Measurements from ENCODE around the gene SMOC2. TPM values are rescaled to one million over a fixed set of nuclear protein-coding genes. Genes with fewer than 3 reads are reported as not detected.

SMOC2 gene
- total RNA-seq, 1 experiment from 2014 or later = not detected

DNA sequence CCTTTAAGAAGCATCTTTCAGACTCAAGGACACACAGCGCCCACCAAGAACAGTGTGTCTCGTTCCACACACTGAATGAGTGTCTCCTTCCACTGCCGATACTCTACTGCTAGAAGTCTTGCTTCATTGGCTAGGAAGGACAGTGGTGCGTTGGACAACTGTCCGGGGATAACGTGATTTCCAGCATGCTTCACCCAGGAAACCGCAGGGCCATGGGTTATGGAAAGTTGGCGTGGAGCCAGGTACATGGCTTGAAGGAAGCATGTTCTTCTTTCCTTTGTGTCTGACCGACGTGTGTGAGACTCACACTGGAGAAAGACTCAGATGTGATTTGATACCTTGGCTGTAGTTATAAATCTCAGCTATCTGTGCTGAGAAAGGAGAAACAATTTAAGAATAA, 73.2 kb downstream of the SMOC2 start:
- DNase-seq (ENCODE audit: low read depth in 1 of 2, low spot score in 2 of 2) = no peak
- no peak overlapping the region for H3K27ac ChIP-seq
- H3K9me3 ChIP-seq (replicated peaks) = peaks cover 10% of the 10 kb centered on the region
- H3K27me3 ChIP-seq (replicated peaks) = no peaks in the 10 kb centered on the region
- no peaks in the 10 kb centered on the region for H3K36me3 ChIP-seq
- H3K4me3 ChIP-seq = no peak overlapping the region
- H3K4me1 ChIP-seq (replicated peaks) = no peaks in the 10 kb centered on the region

DNA sequence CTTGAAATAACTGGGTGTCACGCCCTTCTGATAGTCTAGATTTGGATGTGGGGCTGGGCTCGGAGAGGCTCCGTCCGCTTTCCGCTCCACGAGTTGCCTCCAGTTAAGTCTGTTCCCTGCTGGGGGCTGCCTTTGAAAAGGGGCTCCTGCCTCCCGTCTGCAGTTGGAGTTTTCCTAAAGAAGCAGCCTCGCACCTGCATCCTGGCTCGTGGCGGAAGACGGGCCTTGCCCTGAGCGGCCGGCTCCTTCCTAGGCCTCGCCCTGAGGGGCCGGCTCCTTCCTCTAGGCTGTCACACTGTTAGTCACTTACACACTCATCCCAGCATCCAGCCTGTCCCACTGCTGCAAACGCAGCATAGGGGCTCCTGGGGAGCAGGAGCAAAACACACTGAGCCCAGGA, 74.4 kb downstream of the SMOC2 start:
- Histone ChIP-seq H3K27ac (no peak overlapping the region), H3K36me3 (no peaks in the 10 kb centered on the region), H3K9me3 (replicated peaks) (peaks cover 13% of the 10 kb centered on the region), H3K4me3 (no peak overlapping the region), H3K27me3 (replicated peaks) (no peaks in the 10 kb centered on the region), H3K4me1 (replicated peaks) (no peaks in the 10 kb centered on the region)
- DNase-seq (ENCODE audit: low read depth in 1 of 2, low spot score in 2 of 2) = no peak

- Histone ChIP-seq H3K36me3 (no peaks in the 10 kb centered on the region), H3K4me1 (replicated peaks) (no peaks in the 10 kb centered on the region), H3K9me3 (replicated peaks) (peaks cover 16% of the 10 kb centered on the region)
Measured at GRCh38 chr6:168516944-168517741, 76.2 kb downstream of the SMOC2 start.

GRCh38 chr6:168517742-168518347, 76.9 kb downstream of the SMOC2 start:
- Histone ChIP-seq H3K27me3 (replicated peaks) (no peaks in the 10 kb centered on the region), H3K4me1 (replicated peaks) (no peaks in the 10 kb centered on the region), H3K9me3 (replicated peaks) (peaks cover 21% of the 10 kb centered on the region), H3K4me3 (no peak overlapping the region), H3K27ac (no peak overlapping the region), H3K36me3 (no peaks in the 10 kb centered on the region)
- DNase-seq (ENCODE audit: low read depth in 1 of 2, low spot score in 2 of 2) = no peak

More at GRCh38 chr6:168516944-168517741, 76.2 kb downstream of the SMOC2 start:
- DNase-seq (ENCODE audit: low read depth in 1 of 2, low spot score in 2 of 2) = no peak
- Histone ChIP-seq H3K4me3 (no peak overlapping the region), H3K27me3 (replicated peaks) (no peaks in the 10 kb centered on the region), H3K27ac (no peak overlapping the region)

GRCh38 chr6:168518348-168518745, 77.4 kb downstream of the SMOC2 start:
- DNase-seq (ENCODE audit: low read depth in 1 of 2, low spot score in 2 of 2) = no peak
- no peaks in the 10 kb centered on the region for H3K27me3 ChIP-seq (replicated peaks)
- H3K36me3 ChIP-seq = no peaks in the 10 kb centered on the region
- no peaks in the 10 kb centered on the region for H3K4me1 ChIP-seq (replicated peaks)
- H3K9me3 ChIP-seq (replicated peaks) = peaks cover 21% of the 10 kb centered on the region
- no peak overlapping the region for H3K27ac ChIP-seq
- H3K4me3 ChIP-seq = no peak overlapping the region

DNA sequence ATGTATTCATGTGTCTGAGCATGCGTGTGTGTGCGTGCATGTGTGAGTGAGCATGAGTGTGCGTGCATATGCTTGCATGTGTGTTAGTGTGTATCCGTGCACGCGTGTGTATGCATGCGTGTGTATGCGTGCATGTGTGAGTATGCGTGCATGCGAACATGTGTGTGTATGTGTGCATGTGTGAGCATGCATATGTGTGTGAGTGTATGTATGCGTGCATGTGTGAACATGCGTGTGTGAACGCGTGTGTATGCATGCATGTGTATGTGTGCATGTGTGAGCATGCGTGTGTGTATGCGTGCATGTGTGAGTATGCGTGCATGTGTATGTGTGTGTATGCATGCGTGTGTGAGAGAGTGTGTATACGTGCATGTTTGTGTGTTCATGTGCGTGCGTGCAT, 77.9 kb downstream of the SMOC2 start:
- H3K4me1 ChIP-seq (replicated peaks) = no peaks in the 10 kb centered on the region
- peaks cover 21% of the 10 kb centered on the region for H3K9me3 ChIP-seq (replicated peaks)
- H3K36me3 ChIP-seq = no peaks in the 10 kb centered on the region
- no peaks in the 10 kb centered on the region for H3K27me3 ChIP-seq (replicated peaks)
- DNase-seq (ENCODE audit: low read depth in 1 of 2, low spot score in 2 of 2) = no peak
- H3K4me3 ChIP-seq = no peak overlapping the region
- no peak overlapping the region for H3K27ac ChIP-seq

GRCh38 chr6:168520233-168520632, 79.2 kb downstream of the SMOC2 start:
- DNase-seq (ENCODE audit: low read depth in 1 of 2, low spot score in 2 of 2) = no peak
- no peak overlapping the region for H3K27ac ChIP-seq
- peaks cover 18% of the 10 kb centered on the region for H3K9me3 ChIP-seq (replicated peaks)
- no peak overlapping the region for H3K4me3 ChIP-seq
- H3K36me3 ChIP-seq = no peaks in the 10 kb centered on the region
- H3K27me3 ChIP-seq (replicated peaks) = no peaks in the 10 kb centered on the region
- no peaks in the 10 kb centered on the region for H3K4me1 ChIP-seq (replicated peaks)

- H3K36me3 ChIP-seq = no peaks in the 10 kb centered on the region
- H3K4me1 ChIP-seq (replicated peaks) = no peaks in the 10 kb centered on the region
- DNase-seq (ENCODE audit: low read depth in 1 of 2, low spot score in 2 of 2) = no peak
- peaks cover 28% of the 10 kb centered on the region for H3K9me3 ChIP-seq (replicated peaks)
- H3K4me3 ChIP-seq = no peak overlapping the region
- no peaks in the 10 kb centered on the region for H3K27me3 ChIP-seq (replicated peaks)
- H3K27ac ChIP-seq = no peak overlapping the region
Measured at GRCh38 chr6:168524571-168525001, 83.6 kb downstream of the SMOC2 start.

DNA sequence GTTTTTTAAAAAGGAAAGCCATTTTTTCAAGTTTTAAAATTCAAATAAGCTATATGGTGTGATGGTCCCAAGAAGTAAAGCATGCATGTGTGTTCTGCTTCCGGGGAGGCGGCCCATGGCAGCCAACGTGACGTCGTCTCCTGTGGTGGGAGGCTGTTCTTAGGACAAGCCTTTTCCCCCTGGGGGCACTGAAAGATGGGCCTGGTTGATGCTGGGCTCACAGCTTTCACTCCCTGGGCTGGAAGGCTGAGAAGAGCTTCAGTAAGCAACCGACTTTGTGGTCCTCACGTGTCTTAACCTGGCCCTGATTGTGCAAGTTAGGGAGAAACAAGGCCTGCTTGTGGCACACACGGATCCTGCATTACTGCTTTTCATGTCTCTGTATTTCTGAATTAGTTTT, 84.1 kb downstream of the SMOC2 start:
- no peaks in the 10 kb centered on the region for H3K27me3 ChIP-seq (replicated peaks)
- DNase-seq (ENCODE audit: low read depth in 1 of 2, low spot score in 2 of 2) = no peak
- H3K27ac ChIP-seq = no peak overlapping the region
- H3K36me3 ChIP-seq = no peaks in the 10 kb centered on the region
- no peaks in the 10 kb centered on the region for H3K4me1 ChIP-seq (replicated peaks)
- no peak overlapping the region for H3K4me3 ChIP-seq
- H3K9me3 ChIP-seq (replicated peaks) = peaks cover 24% of the 10 kb centered on the region

- Histone ChIP-seq H3K27ac (no peak overlapping the region), H3K4me3 (no peak overlapping the region), H3K36me3 (no peaks in the 10 kb centered on the region), H3K9me3 (replicated peaks) (peaks cover 20% of the 10 kb centered on the region), H3K4me1 (replicated peaks) (no peaks in the 10 kb centered on the region), H3K27me3 (replicated peaks) (no peaks in the 10 kb centered on the region)
- no peak for DNase-seq (ENCODE audit: low read depth in 1 of 2, low spot score in 2 of 2)
Measured at GRCh38 chr6:168525926-168526630, 85.1 kb downstream of the SMOC2 start.

GRCh38 chr6:168526841-168527281, 85.9 kb downstream of the SMOC2 start:
- Histone ChIP-seq H3K36me3 (no peaks in the 10 kb centered on the region), H3K27ac (no peak overlapping the region), H3K9me3 (replicated peaks) (peaks cover 20% of the 10 kb centered on the region), H3K4me1 (replicated peaks) (no peaks in the 10 kb centered on the region), H3K4me3 (no peak overlapping the region), H3K27me3 (replicated peaks) (no peaks in the 10 kb centered on the region)
- DNase-seq (ENCODE audit: low read depth in 1 of 2, low spot score in 2 of 2) = no peak

- Histone ChIP-seq H3K4me3 (no peak overlapping the region), H3K27ac (no peak overlapping the region), H3K36me3 (no peaks in the 10 kb centered on the region), H3K9me3 (replicated peaks) (peaks cover 15% of the 10 kb centered on the region), H3K4me1 (replicated peaks) (no peaks in the 10 kb centered on the region), H3K27me3 (replicated peaks) (no peaks in the 10 kb centered on the region)
- no peak for DNase-seq (ENCODE audit: low read depth in 1 of 2, low spot score in 2 of 2)
Measured at GRCh38 chr6:168527451-168528210, 86.6 kb downstream of the SMOC2 start.

- Histone ChIP-seq H3K27ac (no peak overlapping the region), H3K9me3 (replicated peaks) (peaks cover 13% of the 10 kb centered on the region; the same call in 1 of the 2 replicates), H3K4me1 (replicated peaks) (no peaks in the 10 kb centered on the region), H3K27me3 (replicated peaks) (no peaks in the 10 kb centered on the region), H3K36me3 (no peaks in the 10 kb centered on the region), H3K4me3 (no peak overlapping the region)
- no peak for DNase-seq (ENCODE audit: low read depth in 1 of 2, low spot score in 2 of 2)
Measured at GRCh38 chr6:168528474-168529095, 87.6 kb downstream of the SMOC2 start.
